GM12865 (cell line): ENCODE measurements around the gene C14orf93.

Experiments used
- DNase-seq: peaks from one replicate; pipeline ENCODE4 v3.0.0; 2010; ENCODE audit warnings: low read depth
- H3K4me3 ChIP-seq: 2 replicates; pipeline ENCODE4 v1.5.1; 2011; ENCODE audit warnings: mild to moderate bottlenecking, low read depth, low read length, control low read depth
- TF ChIP-seq, protein P1 (sequence below): IDR thresholded peaks from 2 replicates; pipeline ENCODE4 v1.5.1; 2011; ENCODE audit warnings: low read length, control low read depth, low read depth, inconsistent platforms; ENCODE audit not compliant: insufficient read depth; ENCODE audit errors: missing control alignments

Gene C14orf93, protein sequence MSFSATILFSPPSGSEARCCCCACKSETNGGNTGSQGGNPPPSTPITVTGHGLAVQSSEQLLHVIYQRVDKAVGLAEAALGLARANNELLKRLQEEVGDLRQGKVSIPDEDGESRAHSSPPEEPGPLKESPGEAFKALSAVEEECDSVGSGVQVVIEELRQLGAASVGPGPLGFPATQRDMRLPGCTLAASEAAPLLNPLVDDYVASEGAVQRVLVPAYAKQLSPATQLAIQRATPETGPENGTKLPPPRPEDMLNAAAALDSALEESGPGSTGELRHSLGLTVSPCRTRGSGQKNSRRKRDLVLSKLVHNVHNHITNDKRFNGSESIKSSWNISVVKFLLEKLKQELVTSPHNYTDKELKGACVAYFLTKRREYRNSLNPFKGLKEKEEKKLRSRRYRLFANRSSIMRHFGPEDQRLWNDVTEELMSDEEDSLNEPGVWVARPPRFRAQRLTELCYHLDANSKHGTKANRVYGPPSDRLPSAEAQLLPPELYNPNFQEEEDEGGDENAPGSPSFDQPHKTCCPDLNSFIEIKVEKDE

DNA sequence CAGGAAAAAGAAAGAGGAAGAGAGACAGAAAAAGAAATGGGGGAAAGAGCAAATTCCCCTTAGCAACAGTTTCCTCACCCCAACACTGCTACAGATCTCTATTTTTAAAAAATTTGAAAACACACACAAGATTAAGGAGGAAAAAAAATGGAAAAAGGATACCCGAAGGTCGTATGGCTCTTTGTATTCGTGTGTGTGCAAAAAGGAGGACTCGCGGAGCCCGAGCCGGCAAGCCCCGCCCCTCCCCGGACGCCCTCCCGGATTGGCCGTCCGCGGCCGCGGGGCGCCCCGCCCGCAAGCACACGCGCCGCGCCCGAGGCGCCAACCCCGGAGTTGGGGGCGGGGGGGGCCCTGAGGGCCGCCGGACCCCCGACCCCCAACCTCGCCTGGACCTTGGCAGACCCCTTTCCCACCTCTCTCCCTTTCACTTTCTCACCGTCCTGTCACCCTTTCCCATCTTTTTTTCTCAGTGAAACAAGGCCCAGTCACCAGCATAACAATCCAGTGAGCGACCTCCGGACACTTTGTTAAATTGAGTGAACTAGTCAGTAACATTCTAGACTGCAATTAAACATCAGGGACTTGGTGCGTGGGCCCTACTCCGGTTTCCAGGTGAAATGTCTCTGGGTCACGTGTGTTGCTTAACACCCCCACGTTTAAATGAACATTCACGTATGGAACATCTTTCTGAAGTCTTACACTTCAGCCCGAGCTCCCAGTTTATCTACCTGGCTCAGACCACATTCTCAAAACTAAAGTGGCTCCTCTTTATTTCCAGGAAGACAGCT, at the start of gene C14orf93:
Gene C14orf93, minus strand, starts transcription at position 205 of the 788 bp plus-strand sequence. CDS start 11,120 bp downstream, outside the sequence.
- peak; percentile 87 for DNase-seq
- H3K4me3 ChIP-seq = peak within 1 kb of the TSS; percentile 74
- TF ChIP-seq, protein P1, sequence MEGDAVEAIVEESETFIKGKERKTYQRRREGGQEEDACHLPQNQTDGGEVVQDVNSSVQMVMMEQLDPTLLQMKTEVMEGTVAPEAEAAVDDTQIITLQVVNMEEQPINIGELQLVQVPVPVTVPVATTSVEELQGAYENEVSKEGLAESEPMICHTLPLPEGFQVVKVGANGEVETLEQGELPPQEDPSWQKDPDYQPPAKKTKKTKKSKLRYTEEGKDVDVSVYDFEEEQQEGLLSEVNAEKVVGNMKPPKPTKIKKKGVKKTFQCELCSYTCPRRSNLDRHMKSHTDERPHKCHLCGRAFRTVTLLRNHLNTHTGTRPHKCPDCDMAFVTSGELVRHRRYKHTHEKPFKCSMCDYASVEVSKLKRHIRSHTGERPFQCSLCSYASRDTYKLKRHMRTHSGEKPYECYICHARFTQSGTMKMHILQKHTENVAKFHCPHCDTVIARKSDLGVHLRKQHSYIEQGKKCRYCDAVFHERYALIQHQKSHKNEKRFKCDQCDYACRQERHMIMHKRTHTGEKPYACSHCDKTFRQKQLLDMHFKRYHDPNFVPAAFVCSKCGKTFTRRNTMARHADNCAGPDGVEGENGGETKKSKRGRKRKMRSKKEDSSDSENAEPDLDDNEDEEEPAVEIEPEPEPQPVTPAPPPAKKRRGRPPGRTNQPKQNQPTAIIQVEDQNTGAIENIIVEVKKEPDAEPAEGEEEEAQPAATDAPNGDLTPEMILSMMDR = no peak

DNA sequence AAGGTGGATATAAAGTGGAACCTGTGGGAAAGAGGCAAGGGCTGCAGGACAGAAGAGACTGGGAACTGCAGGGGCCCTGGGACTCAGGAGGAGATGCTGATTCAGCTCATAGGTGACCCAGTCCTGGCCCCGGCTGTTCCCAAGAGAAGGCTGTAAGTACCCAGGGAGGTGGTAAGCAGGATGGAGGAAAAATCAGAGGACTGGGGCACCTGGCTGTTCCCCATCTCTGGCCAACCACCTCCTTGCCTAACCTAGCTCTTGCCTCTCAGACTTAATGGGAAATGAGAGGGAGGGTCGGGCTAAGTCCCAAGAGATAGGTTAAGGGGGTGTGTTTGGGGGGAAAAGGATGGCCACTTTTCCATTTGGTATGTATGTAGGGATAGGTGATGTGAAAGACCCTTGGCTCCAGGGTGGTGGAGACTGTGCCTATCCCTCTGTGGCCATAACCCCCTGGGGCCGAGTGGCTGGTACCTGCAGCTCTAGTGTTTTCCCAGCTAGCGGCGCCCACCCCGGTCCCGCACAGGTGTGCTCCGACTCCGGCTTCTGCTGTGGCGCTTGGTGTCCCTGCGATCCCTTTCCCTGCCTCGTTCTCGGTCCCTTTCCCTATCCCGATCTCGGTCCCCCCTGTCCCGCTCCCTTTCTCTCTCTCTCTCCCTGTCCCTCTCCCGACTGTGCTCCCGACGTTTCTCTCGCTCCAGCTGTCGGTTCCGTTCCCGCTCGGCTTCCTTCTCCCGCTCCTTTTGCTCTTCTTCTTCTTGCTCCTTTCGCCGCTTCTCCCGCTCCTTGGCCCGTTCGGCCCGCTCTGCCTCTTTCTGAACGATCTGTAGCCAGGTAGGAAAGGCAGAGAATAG, 48.9 kb upstream of the C14orf93 start:
- no peak overlapping the region for H3K4me3 ChIP-seq
- DNase-seq = no peak
- TF ChIP-seq, protein P1 = no peak

DNA sequence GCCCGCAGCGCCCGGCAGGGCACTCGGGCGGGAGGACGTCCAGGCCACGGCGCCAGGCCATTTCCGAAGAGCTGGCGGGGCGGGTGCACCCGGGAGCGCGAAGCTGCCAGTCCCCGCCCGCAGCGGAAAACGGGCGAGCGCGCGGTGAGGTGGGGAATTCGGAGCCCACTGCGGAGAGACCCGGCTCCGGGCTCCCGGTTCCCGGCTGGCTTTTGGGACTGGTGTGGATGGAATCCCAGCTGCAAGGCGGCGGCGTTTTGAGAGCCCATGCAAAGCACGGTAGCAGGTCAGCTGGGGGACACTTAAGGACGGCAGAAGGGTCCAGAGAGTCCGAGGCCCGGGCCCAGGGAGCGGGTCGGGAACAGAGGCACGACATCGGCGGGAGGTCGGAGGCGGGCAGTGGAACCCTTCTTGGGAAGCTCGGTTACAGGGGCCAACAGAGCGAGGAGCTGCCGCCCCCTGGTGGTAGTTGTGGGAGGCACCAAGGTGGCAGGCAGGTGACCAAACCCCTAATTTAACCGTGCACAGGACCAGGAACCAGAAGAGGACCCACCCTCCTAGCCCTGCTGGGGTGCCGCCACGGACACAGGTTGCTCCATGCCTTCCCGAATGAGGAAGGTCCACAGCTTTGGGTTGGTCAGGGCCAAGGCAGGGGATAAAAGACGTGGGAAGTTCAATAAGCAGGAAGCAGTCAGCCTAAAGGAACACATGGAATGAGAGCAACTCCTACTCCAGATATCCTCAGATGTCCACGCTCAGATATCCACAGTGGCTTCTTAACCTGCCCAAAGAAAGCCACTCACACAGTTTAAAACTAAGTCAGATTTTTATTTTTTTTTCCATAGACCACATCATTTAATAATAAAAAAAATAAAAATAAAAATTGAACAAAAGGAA, 48.1 kb upstream of the C14orf93 start:
- DNase-seq = peak; percentile 90
- TF ChIP-seq, protein P1 = peak; percentile 96
- peak overlapping the region; percentile 68 for H3K4me3 ChIP-seq

DNA sequence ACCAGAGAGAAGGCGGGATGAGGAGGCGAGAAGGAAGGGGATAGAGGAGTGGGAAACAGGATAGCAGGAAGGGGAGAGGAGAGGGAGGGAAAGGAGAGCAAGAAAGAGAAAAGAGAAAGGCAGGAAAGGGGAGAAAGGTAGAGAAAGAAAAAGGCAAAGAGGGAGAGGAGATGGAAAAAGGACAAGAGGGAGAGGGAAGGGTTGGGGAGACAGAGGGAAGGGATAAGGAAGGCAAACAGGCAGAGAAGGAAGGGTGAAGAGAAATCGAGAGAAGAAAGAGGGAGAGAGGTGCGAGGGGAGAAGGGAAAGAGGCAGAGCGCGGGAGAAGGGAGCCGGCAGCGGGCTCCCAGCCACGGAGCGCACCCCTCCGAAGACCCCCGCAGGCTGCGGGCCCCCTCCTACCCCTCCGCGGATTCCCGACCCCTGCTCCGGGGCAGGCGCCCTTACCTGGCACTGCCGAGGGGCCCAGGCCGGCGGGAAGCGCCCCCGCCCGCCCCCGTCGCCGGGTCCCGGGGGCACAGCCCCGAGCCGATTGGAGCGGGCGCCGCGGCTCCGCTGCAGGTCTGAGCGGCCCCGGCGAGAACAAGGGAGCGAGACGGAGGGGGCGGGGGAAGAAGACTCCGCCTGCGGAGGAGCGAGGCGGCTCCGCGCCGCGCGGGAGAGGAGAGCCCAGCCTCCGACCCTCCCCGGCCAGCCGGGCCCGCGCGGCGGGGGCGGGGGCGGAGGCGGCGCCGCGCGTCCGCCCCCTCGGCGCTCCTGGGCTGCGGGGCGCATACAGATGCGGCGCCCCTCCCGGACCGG, 47.2 kb upstream of the C14orf93 start, which contains the start of gene CDH24:
Gene CDH24, minus strand, starts transcription at position 565 of the 801 bp plus-strand sequence. CDS start 1,787 bp downstream, outside the sequence.
- TF ChIP-seq, protein P1 = no peak
- peak; percentile 76 for DNase-seq
- peak within 1 kb of the TSS; percentile 68 for H3K4me3 ChIP-seq

DNA sequence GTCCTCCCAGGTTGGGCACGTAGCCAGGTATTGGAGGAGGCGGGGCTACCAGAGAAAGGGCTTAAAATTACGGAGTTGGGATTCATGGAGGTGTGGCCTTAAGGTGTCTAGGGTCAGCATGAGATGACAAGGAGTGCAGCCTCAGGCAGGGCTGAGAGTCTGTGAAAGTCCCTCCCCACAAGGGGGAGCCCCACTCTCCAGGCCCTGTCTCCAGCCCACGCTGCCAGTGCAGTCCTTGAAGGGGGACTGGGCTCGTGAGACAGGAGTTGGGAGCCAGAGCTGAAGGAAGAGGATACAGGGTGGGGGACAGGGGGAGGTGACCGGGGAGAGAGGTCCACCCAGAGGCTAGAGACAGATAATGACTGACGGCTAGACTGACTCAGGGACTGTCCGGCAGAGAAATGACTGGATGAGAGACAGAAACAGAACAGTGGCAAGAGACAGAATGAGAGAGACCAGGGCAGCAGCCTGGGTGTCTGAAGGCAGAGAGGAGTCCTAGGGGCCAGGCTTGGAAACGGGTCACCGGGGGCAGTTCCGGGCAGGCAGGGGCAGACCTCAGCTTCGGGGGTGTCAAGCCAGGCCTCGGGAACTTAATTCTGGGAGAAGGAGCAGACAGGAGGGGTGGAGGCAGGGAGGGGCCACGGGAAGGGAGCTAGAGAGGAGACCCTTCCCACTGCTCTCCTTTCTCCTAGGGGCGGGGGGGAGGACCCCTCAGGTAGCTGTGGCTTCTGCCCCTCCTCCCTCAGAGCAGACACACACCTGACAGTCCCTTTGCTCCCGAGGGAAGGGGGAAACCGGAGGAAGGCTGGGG, 46.4 kb upstream of the C14orf93 start:
- peak; percentile 77 for DNase-seq
- no peak overlapping the region for H3K4me3 ChIP-seq
- TF ChIP-seq, protein P1 = peak; percentile 88
